ENCODE data around the gene FOXJ3.

- TF ChIP-seq CTCF (IDR thresholded peaks at IDR 0.05) (no peak), POLR2AphosphoS5 (IDR thresholded peaks at IDR 0.05; ENCODE audit: low read depth, low read length) (no peak)
These were observed 199.6 kb downstream of the FOXJ3 start for GRCh38 chr1:42135426-42135825.
